HG03135 (cell line): Measurements from ENCODE around the gene LRRC74A.

Experiments used
- ATAC-seq: cut with Tn5 transposase; IDR thresholded peaks from one replicate; pipeline ENCODE4 v1.9.1; 2021; ENCODE audit warnings: mild to moderate bottlenecking, moderate library complexity; ENCODE audit not compliant: unreplicated experiment

Gene LRRC74A

GRCh38 chr14:76826122-76826521, at the start of gene LRRC74A:
Gene LRRC74A, plus strand, starts transcription at chr14:76826408. Its CDS starts 290 bp downstream, at chr14:76826698.
- no peak for ATAC-seq

DNA sequence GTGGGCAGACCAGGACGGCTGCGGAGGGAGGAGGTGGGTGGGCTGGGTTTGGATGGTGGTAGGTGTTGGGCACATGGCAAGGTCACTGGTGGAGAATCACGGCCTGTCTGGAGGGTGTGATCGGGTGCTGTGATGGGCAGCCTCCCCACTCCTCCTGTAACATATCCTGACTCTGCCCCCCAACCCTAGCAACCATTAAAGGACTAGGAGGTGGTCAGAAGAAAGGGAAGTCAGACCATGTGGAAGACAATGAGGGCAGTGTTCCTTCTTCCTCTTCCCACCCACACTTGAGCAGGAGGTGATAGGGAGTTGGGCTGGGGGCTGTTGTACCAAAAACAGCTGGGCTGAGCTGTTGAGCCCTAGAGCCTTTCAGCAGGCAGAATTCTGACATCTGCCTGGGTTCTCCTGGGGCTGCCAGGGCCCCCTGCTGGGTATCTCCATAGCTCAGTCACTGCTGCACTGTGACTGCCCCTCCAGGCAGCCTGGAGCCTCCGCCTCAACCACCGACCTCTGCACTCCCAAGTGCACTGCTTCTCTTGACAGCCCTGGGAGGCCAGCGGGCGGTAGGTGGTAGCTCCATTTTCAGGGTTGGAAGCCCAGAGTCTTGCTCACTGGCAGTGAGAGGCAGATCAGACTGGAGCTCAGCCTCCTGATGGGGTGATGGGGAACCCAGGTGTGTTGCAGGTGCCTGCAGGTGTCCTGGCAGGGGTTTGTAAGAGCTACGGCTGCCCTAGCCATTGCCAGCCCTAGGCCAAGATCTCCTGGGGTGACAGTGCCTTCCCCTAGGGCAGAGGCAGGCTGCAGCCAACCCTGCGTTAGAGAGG, 49.6 kb upstream of the LRRC74A start:
- no peak for ATAC-seq

GRCh38 chr14:76777721-76778120, 48.5 kb upstream of the LRRC74A start:
- no peak for ATAC-seq

GRCh38 chr14:76778546-76779215, 47.5 kb upstream of the LRRC74A start:
- ATAC-seq: no peak

- ATAC-seq: no peak
These were observed 46.8 kb upstream of the LRRC74A start for GRCh38 chr14:76779221-76780057.

DNA sequence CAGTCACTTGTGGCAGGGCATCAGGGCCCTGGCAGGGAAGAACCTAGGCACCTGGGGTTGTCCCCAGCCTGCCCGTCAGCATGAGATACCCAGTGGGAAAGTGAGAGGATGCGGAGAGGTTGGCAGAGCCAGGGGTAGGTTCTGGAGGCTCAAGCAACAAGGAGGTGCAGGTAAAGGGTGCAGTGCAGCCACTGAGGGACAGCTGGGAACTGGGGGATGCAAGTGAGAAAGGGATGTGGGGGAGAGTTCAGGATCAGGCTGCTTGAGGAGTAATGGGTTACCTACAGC, 46.2 kb upstream of the LRRC74A start:
- ATAC-seq: no peak

- ATAC-seq: no peak
These were observed 45.8 kb upstream of the LRRC74A start for GRCh38 chr14:76780360-76780759.

DNA sequence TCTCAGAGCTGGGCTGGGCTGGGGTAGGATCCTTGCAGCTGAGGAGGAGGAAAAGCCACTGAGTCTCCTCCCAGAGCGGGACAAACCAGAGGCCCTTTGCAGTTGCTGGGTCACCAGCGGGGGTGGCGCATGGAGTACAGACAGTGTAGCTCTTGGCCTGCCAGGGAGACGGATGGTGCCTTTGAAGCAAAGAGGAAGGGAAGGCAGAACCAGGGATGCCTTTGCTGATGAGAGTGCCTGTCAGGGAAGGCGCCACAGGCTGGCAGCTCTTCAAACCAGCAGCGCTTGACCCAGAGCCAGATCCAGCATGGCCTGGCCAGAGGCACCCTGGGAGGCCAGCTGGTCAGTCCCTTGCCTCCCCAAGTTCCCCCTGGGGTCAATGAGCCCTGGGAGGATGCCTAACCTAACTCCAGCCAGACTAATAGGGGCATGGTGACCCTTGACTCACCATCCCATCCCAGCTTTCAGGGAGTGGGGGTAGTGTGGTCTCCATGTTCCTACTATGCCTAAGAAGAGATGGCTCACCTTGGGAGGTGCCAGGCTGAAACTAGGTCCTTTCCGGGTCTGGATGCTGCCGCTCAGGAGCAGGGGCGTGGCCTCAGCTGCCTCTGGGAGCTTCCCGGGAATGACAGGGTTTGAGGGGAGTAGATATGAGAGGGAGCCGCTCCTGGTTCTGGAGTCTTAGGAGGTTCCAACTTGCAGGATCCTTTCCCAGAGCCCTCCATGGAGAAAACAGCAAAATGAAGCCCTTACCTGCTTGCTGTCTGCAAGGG, 45.1 kb upstream of the LRRC74A start:
- ATAC-seq: no peak

DNA sequence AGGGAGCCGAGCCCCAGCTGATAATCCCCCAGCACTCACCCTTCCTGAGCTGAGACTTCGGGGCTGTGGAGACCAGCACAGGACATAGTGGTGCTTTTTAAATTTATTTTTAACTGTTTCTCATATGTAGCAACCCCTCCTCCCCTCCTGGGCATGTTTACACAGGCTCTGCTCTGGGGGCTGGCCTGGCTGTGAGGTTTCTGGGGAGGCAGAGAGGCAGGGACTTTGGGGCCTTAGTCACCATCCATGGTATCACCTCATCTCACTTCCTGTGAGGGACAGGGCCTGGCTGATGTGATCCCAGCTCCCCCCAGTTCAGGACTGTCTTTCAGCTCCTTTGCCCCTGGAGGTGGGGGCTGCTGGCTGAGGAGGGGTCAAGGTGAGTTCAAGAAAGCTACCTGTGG, 44.6 kb upstream of the LRRC74A start:
- no peak for ATAC-seq

- no peak for ATAC-seq
These were observed 43.9 kb upstream of the LRRC74A start for GRCh38 chr14:76782115-76782884.

- ATAC-seq: no peak
These were observed 43.2 kb upstream of the LRRC74A start for GRCh38 chr14:76782885-76783566.

DNA sequence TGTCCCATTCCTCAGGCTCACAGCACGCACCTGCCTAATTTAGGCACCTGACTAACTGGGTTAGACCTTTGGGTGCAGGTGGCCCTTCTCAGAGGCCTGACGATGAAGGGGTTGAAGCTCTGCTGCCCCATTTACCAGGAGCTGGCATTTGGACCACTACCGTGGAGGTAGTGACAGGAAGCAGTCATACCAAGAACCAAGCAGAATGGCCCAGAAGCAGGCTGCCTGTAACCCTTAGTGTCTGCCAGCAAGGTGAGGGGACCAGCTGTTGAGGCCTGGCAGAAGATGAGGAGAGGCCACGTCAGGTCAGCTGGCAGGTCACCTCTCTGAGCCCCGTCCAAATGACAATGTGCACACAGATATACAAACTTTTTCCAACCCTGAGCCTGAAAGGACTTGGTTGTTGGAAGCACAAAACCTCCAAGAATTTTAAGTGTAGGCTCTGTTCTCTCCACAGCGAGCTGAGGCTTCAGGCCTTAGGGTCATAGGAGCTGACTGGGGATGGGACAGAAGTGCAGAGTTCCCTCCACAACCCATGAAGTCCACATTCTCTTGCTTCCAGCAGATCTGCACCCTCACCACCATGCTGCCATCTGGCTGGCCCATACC, 41.8 kb upstream of the LRRC74A start:
- no peak for ATAC-seq

GRCh38 chr14:76784881-76785280, 41.3 kb upstream of the LRRC74A start:
- peak; percentile 68 for ATAC-seq

GRCh38 chr14:76786601-76787000, 39.6 kb upstream of the LRRC74A start:
- no peak for ATAC-seq

DNA sequence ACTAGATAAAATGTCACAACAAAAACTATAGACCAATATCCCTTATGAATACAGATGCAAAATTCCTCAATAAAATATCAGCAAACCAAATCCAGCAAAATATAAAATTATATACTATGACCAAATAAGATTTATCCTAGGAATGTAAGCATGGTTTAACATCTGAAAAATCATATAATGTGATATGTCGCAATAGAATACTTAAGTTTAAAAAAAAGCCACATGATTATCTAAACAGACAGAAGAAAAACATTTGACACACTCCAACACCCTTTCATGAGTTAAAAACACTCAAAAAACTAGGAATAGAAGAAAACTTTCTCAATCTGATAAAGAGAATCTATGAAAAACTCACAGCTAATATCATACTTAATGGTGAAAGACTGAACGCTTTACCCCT, 33.8 kb upstream of the LRRC74A start:
- no peak for ATAC-seq

GRCh38 chr14:76793324-76793723, 32.9 kb upstream of the LRRC74A start:
- ATAC-seq: no peak

DNA sequence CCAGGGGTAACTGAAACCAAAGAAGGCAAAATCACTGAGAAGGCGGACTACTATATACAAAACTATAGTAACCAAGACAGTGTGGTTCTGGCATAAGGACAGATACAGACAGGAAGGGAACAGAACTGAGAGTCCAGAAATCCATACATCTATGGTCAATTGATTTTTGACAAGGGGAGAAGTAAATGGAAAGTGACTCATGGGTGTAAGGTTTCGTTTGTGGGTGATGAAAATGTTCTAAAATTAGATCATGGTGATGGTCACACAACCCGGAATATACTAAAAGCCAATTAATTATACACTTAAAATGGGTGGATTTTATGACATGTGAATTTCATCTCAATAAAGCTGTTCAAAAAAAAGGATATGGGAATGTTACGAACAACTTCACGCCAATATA, 32.3 kb upstream of the LRRC74A start:
- no peak for ATAC-seq

GRCh38 chr14:76806446-76806845, 19.8 kb upstream of the LRRC74A start:
- no peak for ATAC-seq

DNA sequence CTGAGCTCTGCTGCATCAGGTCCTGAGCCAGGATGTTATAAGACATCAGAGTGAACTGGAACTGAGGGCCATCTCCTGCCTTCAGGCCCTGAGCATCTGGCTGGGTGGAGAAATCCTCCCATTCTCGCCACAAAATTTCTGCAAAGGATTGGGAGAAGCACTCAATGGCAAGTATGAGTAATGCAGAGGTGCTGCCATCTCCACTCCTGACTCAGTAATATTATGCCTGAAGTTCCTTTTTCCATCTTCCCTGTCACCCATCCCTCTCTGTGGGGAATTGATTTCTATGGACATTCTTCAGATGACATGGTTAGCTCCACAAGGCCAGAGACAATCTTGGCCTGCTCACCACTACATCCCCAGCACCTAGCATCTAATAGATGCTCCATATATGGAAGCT, 18.2 kb upstream of the LRRC74A start:
- ATAC-seq: no peak
